Stimulated activated naive CD4-positive, alpha-beta T cell treated with Interleukin-2 at 50 U/mL for 16 hours (primary cell): ENCODE measurements around the gene GALNT7.
"Not testable (repeated sequence)": the region's sequence is repeated elsewhere in the genome, so short reads cannot be mapped to it uniquely, and the experiment has no call there.

Experiments
- DNase-seq: peaks from one replicate; lab custom pipeline; 2025; lab: John Stamatoyannopoulos, UW

The GALNT7 gene, protein sequence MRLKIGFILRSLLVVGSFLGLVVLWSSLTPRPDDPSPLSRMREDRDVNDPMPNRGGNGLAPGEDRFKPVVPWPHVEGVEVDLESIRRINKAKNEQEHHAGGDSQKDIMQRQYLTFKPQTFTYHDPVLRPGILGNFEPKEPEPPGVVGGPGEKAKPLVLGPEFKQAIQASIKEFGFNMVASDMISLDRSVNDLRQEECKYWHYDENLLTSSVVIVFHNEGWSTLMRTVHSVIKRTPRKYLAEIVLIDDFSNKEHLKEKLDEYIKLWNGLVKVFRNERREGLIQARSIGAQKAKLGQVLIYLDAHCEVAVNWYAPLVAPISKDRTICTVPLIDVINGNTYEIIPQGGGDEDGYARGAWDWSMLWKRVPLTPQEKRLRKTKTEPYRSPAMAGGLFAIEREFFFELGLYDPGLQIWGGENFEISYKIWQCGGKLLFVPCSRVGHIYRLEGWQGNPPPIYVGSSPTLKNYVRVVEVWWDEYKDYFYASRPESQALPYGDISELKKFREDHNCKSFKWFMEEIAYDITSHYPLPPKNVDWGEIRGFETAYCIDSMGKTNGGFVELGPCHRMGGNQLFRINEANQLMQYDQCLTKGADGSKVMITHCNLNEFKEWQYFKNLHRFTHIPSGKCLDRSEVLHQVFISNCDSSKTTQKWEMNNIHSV

DNA sequence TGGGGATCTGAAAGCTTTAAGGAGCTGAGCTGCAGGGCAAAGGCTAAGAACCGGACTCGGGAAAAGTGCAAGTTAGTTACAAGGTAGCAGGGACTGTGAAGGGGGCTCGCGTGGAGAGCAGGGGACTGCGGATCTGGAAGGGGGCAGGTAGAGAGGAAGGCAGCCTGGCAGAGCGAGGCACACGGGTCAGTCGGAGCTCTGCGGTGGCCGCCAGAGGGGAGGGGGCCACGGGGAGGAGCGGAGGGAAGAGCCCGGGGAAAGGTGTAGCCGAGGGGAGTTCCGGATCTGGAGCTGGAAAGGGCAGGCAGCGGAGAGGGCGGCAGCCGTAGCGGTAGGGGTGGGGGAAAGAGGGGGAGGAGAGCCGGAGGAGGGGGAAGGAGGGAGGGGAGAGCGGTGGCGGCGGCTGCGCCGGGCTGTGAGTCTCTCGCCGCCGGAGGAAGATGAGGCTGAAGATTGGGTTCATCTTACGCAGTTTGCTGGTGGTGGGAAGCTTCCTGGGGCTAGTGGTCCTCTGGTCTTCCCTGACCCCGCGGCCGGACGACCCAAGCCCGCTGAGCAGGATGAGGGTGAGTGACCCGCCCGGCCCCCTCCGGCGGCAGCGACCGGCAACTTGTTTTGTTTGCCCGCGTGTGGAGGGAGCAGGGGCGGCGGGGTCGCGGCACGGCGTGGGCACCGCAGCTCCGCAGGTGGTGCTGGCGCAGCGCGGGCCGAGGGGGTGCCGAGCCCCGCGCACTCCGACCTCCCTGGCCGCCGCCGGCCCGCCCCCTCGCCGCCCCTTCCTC, at the start of gene GALNT7:
Gene GALNT7, plus strand, starts transcription at position 416 of the 782 bp plus-strand sequence. Its CDS starts 25 bp downstream, at position 441.
- peak; percentile 63 for DNase-seq

DNA sequence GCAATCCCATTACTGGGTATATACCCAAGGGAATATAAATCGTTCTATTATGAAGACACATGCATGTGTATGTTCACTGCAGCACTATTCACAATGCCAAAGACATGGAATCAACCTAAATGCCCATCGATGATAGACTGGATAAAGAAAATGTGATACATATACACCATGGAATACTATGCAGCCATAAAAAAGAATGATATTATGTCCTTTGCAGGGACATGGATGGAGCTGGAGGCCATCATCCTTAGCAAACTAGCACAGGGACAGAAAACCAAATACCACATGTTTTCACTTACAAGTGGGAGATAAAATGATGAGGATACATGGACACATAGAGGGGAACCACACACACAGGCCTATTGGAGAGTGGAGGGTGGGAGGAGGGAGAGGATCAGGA, 49.8 kb upstream of the GALNT7 start:
- DNase-seq = not testable (repeated sequence)

DNA sequence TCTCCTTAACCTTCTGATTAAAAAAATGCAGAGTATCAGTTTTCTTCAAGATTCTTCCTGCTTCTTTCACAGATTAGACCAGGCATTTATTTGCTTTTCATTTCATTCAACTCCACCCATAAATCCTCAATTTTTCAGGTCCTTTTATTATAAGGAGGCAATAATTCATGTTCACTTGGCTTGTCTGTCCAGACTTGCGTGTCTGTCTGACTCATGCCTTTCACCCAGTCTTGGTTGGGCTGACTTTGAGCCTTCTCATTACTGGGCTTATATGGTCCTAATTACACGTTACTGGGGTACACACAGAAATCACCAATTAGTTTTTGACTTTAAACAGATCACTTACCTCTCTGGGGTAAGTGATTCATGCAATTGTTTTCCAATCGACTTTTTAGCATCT, 48.8 kb upstream of the GALNT7 start:
- no peak for DNase-seq

DNA sequence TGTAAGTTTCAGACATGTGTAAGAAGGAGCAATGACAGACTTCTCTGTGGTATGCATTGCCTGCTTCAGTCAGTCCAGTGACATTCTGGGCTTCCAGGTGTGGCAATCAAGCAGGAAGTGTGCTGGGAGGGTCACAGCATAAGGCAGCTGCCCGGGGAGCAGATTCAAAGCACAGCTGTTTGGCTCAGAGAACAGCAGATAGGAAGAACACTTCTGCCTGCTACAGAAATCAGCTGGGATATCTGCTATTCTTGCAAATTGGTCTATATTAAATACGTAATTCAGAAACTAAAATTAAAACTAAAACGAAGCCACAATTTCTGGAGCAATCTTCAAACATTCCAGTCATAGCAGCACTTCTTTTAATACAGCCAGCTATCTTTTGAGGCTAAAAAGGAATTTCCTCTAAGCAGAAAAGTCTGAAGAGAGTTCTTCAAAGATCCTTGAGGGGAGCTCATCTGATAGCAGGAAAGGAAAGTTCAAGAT, 47.5 kb upstream of the GALNT7 start:
- no peak for DNase-seq

DNA sequence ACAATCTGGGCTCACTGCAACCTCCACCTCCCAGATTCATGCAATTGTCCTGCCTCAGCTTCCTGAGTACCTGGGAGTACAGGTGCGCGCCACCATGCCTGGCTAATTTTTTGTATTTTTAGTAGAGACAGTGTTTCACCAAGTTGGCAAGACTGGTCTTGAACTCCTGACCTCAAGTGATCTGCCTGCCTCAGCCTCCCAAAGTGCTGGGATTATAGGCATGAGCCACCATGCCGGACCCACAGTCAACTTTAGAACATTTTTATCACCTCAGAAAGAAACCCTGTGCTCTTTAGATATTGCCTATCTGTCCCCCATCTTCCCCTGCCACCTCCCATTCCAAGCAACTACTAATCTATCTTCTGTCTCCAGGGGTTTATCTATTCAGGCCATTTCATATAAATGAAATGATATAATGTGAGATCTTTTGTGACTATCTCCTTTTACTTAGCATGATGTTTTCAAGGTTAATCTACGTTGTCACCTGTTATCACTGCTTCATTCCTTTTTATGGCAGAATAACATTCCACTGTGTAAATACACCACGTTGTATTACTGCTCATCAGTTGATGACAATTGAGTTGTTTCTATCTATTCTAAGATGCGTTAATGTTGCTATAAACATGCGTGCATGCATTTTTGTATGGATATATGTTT, 44.3 kb upstream of the GALNT7 start:
- no peak for DNase-seq

DNA sequence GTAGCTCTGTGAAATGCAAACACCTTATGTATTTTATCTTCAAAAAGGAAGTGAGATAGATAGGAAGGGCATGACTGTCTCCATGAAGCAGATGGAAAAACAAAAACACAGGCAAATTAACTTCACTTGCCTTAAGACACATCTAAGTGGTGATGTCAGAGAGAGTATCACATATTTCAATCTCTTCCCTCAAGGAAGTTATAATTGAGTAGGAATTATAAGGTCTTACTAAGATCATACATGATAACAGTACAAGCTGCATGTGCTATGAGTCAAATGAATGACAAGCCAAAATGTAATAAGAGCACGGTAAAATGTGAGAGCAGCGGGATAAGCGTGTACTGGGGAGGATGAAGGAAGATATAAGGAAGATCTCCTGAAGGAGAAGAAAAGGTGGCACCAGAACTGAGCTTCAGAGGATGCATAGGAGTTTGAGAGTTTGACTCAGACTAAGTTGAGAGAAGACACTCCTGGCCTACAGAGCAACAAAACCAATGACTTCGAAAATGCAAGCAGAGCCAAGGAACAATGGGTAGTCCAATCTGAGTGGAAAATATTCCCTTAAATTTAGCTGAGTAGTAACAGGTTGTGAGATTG, 43.3 kb upstream of the GALNT7 start:
- no peak for DNase-seq

DNA sequence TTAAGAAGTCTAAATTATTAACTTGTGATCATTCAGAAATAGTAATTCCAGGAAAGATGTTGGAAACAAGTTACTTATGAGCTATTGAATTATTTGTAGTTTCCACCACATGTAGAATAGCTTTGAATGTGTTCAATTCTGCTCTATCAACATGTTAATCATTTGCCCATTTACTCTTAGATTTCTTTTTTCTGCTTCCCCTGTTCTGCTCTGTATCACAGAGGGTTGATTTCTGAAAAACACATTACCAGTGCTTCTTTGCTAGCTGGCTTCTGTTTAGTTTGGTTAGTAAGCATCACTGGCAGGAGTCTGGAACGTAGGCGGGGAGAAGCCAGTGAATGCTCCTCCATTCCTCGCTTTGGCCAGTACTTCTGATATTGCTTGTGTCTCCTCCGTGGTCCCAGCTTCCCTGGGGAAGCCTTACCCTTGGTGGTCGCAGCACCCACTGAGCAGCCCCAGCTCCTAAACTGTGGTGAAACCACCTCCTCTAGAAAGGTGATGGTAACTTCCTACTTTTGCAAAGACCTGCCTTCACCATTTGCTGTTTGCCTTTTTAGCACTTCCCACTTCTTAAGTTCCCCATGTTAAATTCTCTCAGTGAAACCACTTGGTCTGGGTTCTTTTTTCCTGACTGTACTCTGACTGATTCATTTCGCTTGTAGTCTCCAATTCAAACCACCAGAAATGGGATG, 40.3 kb upstream of the GALNT7 start:
- no peak for DNase-seq

DNA sequence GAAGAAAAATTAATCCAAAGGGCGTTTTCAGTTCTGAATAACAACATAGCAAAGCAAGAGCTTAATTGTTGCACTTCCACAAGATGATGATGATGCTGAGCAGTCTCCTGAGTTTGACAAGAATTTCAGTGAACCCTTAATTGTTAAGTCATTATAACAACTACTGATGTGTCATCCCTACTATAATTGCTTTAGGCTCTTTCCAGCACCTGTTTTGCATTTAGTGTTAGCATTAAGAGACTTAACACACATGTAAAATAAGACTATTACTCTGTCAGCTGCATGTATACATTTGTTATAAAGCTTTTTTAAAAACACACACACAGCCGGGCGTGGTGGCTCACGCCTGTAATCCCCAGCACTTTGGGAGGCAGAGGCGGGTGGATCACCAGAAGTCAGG, 37.9 kb upstream of the GALNT7 start:
- no peak for DNase-seq

DNA sequence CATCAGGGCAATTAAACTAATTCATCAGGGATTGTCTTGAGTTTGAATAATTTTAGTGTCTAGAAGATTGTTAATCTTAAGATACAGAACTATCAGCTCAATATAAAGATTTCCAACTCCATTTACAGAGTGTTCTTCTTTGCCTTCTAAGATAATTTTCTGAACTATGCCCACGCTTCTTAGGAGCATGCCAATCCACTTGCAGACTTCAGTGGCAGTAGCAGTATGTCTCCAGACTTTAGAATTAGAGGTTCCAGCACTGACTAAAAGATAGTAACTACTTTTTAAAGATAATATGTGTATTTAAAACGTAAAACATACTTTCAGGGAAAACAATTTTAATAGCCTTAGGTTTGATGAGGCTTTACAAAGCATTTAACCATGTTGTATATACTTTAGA, 34.2 kb upstream of the GALNT7 start:
- DNase-seq = no peak

DNA sequence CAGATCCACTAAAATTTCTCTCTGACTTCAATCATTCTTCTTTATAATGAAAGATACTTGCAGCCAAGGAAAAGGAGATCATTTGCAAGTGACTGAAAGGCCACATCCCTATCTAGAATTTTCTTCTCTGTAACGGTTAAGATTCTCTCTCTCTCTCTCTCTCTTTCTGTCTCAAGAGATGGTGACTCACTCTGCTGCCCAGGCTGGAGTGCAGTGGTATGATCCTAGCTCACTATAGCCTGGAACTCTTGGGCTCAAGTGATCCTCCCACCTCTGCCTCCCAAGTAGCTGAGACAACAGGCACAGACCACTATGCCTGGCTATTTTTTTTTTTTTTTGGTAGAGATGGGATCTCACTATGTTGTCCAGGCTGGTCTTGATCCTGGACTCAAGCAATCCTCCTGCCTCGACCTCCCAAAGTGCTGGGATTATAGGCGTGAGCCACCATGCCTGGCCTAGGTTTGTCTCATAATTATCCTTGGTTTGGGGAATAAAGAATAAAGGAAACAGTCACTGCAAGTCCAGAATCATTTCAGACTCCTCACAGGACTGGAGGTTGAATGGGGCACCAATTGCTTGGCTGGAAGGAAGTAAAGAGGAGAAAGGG, 33.3 kb upstream of the GALNT7 start:
- DNase-seq = no peak

DNA sequence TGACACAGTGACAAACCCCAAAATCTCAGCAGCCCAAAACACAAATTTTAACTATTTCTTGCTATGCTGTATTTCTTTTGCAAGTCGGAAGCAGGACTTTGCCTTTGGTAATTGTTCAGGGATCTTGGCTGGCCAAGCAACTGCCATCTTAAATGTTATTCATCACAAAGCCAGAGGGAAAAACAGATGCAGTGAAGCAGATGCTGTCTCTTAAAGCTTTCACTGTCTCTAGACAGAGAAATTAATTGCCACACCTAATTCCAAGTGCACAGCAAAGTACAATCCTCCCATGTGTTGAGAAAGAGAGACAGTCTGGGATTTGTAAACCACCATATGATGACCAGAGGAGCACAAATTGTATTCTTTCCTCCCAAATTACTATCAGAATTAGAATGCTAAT, 30.0 kb upstream of the GALNT7 start:
- no peak for DNase-seq

DNA sequence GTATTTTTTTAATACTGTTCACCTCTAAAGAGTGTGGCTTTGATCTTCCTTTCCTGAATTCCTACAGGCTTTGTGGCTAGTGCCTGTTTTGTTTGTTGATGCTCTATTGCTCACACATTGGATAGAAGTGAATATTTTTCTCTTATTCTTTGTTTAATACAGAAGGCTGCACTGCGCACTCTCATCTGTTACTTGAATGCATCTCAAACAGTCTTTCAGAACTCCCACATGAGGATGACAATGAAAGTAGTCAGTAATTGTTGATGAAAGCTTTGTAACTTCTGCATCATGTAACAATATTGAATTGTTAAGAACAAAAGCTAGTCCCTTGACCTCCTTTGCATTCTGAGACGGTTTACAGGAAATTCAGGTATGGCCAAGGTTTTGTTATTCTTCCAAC, 29.1 kb upstream of the GALNT7 start:
- no peak for DNase-seq

DNA sequence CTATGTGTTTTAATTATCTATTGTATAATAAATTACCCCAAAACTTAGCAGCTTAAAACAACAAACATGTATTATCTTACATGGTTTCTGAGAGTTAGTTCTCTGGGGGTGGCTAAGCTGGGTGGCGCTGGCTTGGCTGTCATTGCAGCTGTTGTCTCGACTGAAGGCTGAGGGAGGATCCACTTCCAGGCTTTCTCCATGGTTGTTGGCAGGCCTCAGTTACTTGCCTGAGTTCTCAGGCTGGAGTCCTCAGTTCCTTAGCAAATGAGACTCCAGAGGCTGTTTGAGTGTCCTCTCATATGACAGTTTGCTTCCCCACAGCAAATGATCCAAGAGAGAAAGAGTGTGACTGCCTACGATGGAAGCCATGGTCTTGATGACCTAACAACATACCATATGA, 23.5 kb upstream of the GALNT7 start:
- no peak for DNase-seq

DNA sequence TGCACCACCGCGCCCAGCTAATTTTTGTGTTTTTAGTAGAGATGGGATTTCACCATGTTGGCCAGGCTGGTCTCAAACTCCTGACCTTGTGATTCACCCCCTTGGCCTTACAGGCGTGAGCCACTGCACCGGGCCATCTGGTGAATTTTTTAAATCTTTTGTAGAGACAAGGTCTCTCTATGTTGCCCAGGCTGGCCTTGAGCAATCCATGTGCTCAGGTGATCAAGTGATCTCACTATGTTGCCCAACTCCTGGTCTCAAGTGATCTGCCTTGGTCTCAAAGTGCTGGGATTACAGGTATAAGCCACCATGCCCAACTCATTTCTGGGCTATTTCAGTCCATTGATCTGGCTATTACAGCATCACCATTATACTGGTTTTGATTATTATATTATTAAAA, 22.2 kb upstream of the GALNT7 start:
- no peak for DNase-seq

DNA sequence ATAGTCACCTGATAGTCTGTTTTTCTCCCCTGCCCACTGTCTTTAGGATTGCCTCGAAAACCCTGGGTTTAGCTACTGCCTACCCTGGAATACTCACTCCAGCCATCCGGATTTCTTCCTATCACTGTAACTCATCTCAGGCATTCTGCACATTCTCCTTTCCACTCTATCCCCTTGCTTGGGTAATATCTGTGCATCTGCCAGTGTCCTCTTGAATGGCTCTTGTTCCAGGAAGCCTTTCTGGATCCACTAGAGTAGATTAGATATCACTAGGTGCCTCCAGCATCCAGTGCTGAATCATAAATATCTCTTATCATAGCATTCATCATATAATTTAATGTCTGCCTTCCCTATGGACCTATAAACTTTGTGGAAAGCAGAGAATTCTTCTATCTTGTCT, 17.1 kb upstream of the GALNT7 start:
- no peak for DNase-seq

DNA sequence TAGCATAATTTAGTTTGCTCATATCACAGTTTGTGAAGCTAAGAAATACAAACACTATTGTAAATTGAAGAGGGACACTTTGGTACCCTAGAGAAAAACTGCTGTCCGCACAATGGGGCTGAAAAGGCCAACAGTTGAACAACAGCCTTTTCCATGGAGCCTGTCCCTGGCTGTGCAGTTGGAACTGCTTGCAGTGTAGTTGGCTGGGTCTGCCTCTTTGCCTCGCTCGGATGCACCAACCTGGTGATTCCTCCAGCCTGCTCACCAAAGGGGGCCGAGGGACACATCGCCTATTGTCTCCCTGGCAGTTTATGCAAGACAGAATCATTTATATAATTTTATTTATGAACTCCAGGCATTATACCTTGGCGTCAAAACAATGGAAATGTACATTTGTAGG, 16.5 kb upstream of the GALNT7 start:
- no peak for DNase-seq

DNA sequence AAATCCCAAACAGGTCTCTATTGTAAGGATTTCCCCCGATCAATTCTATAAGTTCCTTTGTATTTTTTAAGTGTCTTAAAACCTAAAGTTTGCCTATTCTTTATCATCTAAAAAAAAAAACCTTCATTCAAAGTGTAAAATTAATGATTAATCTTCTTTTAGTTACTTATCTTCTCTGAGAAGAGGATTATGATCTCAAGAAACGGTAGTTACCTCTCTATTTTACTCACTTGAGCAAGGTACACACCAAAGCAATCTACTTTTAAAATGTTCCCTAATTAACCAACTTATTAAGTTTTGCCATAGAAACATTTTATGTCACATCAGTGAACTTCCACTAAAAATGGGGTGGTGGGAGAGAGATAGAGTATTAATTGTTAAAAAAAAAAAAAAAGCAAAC, 15.2 kb upstream of the GALNT7 start:
- no peak for DNase-seq

DNA sequence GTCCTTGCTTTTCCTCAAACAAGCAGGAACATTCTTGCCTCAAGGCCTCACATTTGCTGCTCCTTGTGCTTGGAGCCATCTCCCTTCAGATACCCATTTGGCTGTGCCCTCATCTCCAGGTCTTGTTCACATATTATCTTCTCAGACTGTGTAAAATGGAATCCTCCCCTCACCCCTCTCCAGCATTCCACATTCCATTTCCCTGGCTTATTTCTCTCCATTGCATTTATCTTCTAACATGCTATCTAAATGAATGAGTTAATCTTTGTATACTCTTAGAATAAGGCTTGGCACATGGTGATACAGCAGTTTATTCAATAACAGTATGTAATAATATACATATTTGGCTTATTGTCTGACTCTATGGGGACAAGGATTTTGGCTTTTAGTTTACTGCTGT, 8.8 kb upstream of the GALNT7 start:
- DNase-seq = no peak

DNA sequence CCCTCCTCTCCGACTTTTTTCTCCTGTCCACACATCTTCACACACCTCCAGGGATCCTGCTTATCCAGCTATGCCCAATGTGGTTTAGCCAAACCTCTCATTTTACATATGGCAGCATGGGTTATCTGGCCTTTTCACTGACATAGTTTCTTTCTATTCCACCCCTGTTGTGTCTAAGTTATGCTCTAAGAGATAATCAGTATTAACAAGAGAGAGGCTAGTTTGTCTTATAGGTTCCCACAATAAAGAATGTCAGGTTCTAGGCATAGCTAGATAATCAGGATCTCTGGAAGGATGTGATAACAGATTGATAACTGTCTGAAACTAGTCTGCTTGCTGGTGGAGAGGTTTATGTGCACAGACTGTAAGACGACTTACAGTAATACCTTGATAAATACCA, 7.7 kb upstream of the GALNT7 start:
- DNase-seq = no peak

DNA sequence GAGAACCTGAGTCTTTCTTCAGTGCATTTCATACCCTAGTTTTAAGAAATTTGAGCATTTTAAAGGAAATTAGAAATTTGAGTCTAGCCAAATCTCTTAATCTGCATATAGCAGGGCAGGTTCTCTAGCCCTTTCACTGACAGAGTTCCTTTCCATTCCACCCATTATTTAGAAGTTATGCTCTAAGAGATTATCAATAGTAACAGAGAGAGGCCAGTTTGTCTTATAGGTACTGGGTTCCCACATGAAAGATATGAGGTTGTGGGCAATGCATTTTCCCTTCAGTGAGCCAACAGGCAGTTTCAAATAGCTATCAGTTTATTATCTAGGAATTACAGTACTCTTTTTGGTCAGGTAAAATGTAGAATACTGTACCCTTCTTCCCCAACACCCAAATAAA, 7.3 kb upstream of the GALNT7 start:
- DNase-seq = no peak

DNA sequence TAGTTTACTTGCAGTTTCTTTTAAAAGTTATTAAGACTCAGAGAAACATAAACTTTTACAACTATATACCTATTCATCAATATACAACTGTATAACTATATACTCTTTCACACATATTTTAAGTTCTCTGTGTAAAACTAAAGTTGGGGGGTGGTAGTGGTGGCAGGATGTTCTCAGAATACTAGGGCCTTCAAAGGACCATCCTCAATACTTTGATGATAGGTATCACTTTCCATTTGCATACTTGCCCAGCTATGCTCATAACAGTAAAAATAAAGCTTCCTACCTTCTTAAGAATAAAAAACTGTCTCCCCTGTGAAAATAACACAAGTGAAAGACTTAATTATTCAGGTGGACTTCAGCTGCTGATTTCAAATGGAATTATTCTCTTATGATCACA, 2.9 kb upstream of the GALNT7 start:
- no peak for DNase-seq
